Measurements from ENCODE around the gene CLN5.

Gene CLN5

DNA sequence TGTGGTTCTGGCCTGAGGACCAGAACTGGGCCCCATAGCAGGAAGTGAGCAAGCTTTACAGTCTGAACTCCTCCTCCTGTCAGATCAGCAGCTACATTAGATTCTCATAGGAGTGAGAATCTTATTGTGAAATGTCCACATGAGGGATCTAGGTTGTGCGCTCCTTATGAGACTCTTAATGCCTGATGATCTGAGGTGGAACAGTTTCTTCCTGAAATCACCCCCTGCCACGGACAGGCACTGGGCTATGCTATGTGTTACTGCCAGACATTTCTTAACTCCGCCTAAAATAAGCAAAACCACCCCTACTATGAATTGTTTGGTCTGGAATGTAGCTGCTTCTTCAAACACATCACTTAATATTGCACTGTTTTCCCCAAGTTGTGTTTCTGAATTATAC lies 30.5 kb downstream of the CLN5 start:
- no peak for DNase-seq

DNA sequence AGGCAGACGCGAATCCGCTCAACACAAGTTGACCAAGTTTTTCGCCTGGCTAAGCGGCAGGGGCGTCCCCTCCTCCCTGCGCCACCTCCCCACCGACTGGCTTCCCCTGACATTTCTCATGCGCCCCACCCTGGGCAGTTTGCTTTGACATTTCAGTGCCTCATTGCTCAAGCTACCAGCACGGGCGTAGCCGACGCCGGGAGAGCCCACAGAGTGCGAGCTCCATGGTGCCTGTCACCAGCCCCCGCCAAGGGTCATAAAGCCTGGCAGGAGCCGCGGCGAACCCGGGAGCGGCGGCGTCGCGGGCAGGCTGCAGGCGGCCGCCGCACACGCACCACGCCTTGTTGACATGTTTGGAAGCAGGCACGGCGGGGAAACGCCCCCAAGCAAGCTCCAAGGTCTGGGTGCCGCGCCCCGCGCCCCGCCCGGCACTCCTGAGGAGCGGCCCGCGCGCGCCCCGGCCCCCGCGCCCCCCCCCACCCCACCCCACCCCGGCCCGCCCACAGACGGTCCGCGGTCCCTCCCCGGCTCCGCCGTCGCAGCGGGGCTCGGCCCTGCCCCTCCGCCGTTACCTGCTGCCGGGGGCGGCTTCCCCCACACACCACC lies 34.5 kb downstream of the CLN5 start:
- no peak for DNase-seq

DNA sequence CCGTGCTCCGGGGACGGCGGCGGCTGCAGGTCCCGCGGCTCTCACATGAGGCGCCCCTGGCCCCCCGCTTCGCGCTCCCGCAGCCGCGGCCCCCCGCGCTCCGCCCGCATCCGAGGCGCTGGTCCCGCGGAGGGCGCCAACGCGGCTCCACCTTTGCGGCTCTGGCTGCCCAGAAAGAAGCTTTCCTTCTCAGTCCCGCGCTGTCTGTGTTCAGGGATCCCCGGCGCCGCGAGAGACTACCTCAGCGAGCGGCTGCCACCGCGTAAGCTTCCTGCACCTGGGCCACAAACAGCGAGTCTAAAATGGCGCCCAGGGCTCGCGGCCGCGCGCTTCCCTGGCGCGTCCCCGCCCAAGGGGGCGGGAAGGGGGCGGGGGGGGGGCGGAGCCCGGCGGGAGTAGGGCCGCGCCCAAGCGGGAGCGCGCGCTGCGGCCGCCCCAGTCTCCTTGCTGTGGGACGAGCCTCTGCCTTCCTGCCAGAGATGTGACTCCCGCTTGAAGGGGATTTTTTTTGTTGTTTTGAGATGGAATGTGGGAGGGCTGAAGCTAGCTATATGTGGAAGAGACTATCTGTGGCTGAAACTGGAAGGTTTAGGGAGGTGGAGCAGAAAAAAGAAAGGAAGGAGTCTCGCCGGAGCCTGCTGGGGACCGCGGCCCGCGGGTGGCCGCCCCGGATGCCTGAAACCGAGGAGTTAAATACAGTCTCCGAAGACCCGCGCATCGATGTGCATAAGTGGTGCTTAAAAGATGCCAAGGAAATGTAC lies 35.2 kb downstream of the CLN5 start, which contains the start of gene FBXL3:
TSS of gene FBXL3 (minus strand) at position 299 of the 761 bp plus-strand sequence. CDS start 5,299 bp downstream, outside the sequence.
- peak; percentile 53 for DNase-seq

DNA sequence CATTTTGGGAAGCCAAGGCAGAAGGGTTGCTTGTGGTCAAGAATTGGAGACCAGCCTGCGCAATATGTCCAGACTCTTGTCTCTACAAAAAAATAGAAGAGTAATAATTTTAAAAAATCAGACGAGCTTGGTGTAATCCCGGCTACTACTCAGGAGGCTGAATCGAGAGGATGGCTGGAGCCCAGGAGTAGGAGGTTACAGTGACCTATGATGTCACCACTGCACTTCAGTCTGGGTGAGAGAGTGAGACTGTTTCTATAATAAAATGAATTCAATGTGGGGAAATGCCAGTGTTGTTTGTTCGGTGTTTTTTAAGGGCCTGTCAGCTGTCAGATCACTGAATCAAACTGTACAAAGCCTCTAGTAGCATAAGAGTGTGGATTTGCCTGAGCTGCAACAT lies 36.3 kb downstream of the CLN5 start:
- peak; percentile 91 for DNase-seq

DNA sequence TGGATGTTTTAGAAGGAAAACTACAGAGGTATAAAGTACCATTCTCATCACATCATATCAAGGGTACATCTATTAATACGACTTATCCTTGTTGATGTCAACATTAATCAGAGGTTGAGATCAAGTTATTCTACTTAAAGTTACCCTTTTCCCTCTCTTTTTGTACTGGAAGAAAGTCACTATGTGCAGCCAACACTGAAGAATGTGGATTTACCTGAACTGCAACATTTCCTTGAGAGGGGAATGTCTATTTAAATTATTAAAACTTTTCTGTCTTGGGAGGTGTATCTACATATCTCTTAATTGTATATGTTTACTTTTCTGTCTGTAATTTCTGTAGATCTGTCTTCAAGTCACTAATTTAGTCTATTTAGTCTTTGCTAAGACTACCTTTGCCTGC lies 37.6 kb downstream of the CLN5 start:
- DNase-seq, result no peak

DNA sequence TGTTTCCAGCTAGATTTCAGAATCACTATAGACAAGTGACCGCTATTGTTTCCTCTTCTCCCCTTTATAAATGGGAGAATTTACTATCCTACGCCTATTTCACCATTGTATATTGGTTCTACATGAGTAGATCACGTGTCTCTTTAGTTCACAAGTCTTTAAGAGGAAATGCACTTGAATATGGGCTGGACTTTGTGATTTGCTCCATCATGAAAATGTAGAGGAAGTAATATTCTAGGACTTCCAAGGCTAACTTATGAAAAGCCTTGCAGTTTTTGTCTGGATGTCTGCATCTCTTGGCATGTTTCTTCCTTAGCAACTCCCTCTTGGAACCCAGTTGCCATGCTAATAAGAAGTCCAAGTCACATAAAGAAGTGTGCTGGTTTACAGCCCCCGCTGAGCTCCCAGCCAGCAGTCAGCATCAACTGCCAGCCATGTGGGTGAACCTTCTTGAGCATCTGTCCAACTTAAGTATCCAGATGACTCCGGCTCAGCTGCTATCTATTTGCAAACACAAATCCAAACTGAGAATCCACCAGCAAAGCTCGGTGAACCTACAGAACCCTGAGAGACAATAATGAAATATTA lies 39.9 kb downstream of the CLN5 start:
- no peak for DNase-seq

DNA sequence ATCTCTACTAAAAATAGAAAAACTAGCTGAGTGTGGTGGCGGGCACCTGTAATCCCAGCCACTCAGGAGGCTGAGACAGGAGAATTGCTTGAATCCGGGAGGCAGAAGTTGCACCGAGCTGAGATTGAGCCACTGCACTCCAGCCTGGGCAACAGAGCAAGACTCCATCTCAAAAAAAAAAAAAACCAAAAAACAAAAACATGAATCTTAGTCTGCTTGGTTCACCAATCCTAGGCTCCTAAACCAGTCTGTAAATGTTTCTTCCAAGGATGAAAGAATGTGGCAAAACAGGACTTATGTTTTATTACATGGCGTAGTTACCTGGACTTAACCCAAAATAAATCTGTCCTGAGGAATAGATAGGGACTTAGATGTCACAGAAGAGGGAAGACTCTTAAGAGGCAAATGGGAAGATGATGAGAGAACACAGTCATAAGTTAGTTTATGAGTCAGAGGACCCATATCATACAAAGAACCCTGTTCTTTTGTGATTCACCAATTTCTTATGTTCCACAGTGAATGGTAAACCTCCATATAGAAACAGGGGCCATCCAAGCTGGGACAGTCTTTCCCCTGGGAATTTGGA lies 41.9 kb downstream of the CLN5 start:
- no peak for DNase-seq

DNA sequence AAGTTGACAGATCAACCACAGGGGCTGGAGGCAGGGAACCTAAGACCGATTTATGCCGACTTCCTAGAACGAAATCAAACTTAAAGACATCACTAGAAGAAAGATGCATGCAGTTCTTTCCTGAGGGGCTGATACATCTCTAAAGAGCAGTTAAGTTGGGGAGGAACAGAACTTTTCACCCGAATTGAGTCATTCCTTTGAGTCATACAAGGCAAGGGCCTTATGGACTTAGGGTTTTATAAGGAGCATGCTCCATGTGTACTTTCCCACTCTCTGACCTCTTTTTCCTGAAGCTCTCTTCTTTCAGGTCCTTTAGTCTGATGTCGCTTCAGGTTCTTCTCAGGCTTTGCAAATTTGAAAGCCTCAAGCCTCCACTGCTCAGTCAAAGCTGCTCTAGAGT lies 43.0 kb downstream of the CLN5 start:
- no peak for DNase-seq

DNA sequence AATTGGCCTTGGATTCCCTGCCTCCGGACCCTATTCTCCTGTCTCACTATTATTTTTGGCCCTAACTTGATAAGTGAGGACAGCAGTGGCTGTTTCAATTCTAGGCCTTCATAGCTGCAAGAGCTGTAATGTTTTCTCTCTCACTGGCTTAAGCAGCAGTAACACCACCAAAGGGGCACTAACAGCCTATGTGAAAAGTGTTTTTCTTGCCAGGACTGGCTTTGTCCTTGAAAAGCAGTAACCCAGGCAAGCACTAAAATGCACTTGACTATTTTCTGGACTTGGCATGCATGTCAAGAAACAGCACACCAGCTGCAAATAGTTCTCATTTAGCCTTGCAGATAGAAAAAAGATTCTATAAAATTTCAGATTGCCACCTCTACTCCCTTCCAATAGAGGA lies 44.4 kb downstream of the CLN5 start:
- no peak for DNase-seq

DNA sequence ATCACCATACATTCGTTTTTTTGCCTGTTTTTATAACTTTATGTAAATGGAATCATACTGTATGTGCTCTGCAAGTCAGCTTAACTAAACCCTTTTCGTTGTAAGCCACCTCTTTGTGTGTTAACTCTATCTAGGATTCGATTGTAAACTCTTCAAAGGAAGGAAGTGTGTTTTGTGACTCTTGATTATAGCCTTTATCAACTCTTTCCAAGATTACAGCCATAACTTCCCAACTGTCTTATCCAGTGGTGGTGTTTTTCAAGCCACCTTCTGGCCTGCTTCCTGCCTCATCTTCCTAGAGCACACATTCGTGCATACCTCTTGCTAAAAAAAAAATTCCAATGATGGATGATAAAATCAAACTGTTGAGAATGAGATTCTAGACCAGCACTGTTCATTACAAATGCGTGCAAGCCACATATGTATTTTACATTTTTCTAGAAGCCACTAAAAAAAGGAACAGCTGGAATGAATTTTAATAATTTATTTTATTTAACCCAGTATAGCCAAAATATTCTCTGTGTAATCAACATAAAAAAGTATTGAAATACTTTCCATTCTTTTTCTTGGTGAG lies 47.1 kb downstream of the CLN5 start:
- no peak for DNase-seq

DNA sequence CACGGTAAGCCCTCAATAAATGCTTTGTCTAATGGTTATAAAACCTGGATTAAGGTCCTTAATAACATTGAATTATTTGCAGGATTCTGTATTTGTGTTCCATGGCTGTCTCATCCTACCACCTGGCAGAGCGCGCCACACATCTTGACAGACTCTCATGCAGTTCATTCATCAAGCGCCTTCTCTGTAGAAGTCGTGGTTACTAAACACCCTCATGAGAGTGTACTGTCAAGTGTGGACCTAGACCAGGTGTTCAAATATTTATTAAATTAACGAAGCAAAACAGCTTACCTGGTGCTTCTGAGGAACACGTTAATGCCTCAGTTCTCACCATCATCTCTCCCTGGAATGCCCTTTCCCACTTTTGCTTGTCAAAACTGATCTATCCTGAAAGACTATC lies 48.2 kb downstream of the CLN5 start:
- DNase-seq, result peak; percentile 39

DNA sequence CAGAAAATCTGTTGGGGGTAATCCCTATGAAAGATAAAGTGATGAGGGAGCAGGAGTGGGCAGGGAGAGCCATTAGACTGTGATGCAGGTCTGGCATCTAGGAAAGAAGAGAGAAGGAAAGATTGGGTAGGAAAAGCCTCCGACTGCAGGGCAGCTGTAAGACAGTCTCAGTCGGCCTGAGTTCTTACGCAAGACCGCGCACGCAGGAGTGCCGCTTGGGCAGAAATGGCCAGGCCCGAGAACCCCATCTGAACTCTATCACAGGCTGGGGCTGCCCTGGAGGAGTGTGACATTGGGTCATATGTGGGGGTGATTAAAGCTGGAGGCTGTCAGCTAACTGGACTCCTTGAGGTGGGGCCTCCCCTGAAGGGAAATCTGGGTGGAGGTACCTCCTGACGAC lies 49.0 kb downstream of the CLN5 start:
- no peak for DNase-seq

DNA sequence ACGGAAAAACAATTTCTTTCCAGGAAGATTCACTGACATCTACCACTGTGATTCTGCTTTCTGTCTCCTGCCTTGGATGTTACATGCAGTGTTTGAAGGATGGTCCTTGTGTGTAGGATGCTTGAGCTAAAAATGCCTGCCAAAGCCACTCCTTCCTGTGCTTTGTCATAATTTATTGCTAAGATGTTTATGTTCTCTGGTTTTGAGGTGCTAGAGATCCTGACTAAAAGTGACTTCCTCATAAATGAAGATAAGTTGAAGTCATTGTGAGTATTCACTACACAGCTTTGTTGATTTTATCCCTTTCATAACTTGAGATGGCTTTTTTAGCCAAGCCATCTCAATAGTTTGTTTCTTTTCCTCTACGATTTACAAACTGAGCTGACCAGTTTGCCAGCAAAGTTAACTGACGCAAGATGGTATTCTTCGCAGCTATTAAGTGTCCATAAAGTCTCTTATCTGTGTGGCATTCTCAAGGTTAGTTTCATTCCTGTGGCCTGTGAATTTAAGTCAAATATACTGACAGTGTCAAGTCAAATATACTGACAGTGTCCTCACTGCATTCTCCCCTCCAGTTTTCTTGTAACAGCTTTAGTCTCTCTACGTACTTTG lies 50.8 kb downstream of the CLN5 start:
- DNase-seq, result no peak

DNA sequence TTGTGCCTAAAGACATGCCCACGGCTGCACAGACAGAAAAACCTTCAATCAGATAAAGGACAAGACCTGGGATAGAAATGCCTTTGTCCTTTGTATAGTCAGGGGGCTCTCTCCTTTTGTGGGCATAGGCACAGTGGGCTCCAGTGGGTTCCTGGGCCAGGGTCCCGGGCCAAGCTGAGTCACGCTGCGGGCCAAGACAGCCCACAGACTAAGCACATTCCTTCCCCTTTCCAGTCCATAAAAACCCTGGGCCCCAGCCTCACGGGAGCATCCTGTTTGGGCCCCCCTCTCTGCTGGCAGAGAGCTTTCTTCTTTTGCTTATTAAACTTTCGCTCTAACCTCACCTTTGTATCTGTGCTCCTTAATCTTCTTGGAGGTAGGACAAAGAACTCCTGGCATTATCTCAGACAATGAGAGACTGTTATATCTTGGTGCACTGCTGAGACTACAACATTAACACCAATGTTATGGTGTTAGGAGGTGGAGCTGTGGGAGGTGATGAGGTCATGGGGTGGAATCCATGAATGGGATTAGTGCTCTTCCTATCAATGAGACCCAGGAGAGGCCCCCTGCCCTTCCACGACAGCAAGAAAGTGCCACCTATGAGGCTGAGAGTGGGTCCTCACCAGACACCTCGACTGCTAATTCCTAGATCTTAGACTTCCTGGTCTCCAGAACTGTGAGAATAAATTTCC lies 55.9 kb downstream of the CLN5 start:
- no peak for DNase-seq

DNA sequence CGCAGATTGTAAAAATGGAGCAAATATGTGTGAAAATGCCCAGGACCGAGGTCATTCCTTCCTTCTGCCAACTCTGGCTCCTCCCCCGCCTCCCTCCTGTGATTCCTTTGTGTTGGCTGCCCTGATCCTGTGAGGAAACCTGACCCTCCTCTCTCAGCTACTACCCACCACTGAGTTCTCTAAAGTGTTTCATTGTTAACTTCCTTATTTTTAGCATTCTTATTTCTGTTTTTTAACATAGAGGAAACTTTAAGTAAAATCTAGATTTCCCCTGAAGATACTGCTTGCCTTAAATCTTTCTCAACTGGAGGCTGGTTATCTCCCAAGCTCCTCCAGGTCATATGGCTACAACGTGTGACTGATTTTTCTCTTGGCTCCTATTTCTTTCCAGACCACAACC lies 56.8 kb downstream of the CLN5 start:
- no peak for DNase-seq

DNA sequence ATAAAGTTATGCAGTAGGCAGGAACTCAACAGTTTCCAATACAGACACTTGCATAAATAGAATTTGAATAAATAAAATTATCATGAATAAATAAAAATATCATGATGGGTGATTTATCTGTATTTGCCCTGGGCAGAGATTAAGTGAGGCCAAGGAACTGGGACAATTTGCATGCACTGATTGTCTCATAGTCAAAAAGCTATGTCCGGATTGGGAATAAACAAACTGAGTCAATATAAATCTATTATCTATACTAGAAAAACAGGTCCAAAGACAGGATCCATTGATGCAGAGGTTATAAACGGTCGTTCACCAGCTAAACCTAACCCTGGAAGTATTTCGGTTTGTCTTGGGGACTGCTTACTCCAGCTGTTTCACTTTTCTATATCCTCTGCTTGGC lies 61.3 kb downstream of the CLN5 start:
- DNase-seq, result no peak
